Measurements from ENCODE around the gene TANGO6.

TANGO6 gene

DNA sequence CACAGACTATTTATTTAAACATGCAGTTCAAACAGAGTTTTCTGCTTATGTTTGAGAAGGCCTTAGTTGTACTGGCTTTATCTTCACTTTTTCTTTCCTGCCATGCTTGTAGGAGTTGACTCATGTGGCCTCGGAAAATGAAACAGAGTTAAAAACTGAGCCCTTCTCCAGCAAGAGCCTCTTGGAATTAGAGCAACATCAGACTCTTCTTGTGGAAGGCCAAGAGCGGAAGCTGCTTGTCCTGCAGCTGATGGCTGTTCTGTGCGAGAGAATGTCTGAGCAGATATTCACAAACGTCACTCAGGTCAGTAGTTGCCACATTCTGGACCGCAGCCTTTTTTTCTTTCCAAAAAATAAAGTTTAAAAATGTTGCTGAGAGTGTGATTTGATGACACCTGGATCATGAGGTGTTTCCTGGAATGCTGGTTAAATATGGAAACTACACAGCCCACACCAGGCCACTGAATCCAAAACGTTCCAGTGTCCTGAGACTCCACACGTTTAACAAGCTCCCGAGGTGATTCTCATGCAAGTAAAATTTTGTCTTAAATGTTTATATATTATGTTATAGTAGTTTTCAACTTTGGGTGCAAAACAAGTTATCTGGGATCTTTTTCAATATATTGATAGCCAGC, 65.9 kb downstream of the TANGO6 start:
- DNase-seq (ENCODE audit: low spot score) = no peak

DNA sequence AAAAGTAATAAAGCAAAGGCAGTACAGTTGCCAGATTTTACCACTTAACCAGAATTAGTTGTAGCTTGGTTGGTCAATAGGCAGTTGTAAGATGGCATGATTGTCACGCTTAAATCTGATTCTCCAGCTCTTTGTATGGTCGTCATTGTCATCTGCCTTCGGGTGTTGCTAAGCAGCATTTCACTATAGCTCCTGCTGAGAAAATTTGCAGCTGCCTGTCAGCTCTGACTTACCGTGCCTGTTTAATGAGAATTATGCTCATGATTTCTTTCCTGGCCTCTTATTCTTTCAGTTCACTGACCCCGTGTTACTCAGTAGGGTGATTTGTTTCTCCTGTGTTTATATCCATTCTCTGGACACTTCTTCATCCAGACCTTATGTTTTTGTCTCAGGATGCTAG, 66.7 kb downstream of the TANGO6 start:
- no peak for DNase-seq (ENCODE audit: low spot score)

- DNase-seq (ENCODE audit: low spot score) = no peak
Observed at GRCh38 chr16:68915589-68915988, 72.3 kb downstream of the TANGO6 start.

DNA sequence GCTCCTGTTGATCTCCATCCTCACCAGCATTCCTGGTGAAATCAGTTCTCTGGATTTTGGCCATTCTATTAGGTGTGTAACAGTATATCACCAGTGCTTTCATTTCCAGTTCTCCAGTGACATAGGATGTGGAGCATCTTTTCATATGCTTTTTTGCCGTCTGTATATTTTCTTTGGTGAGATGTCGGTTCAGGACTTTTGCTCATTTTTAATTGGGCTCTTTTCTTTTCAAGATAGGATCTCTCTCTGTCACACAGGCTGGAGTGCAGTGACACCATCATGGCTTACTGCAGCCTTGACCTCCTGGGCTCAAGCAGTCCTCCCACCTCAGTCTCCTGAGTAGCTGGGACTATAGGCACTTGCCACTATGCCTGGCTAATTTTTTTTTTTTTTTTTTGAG, 74.2 kb downstream of the TANGO6 start:
- DNase-seq (ENCODE audit: low spot score) = no peak

- DNase-seq (ENCODE audit: low spot score) = no peak
Observed at GRCh38 chr16:68920349-68920748, 77.0 kb downstream of the TANGO6 start.

- DNase-seq (ENCODE audit: low spot score) = no peak
Observed at GRCh38 chr16:68921637-68922036, 78.3 kb downstream of the TANGO6 start.

DNA sequence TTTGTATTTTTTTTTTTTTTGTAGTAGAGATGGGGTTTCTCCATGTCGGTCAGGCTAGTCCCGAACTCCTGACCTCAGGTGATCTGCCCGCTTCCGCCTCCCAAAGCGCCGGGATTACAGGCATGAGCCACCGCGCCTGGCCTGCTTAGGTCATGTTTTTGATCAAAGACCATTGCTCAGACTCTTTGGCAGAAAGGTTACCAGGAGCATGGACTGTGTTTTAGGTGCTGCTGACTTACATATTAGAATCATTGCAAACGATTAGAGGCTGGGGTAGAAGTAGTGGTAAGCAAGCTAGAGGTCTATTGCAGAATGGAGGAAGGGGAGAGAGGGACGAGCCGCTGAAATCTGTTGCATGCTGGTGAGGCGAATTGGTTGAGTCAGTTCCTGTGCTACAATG, 79.8 kb downstream of the TANGO6 start:
- no peak for DNase-seq (ENCODE audit: low spot score)

- no peak for DNase-seq (ENCODE audit: low spot score)
Observed at GRCh38 chr16:68927018-68927417, 83.7 kb downstream of the TANGO6 start.

- DNase-seq (ENCODE audit: low spot score) = no peak
Observed at GRCh38 chr16:68931196-68931595, 87.9 kb downstream of the TANGO6 start.

- DNase-seq (ENCODE audit: low spot score) = no peak
Observed at GRCh38 chr16:68934402-68934801, 91.1 kb downstream of the TANGO6 start.

DNA sequence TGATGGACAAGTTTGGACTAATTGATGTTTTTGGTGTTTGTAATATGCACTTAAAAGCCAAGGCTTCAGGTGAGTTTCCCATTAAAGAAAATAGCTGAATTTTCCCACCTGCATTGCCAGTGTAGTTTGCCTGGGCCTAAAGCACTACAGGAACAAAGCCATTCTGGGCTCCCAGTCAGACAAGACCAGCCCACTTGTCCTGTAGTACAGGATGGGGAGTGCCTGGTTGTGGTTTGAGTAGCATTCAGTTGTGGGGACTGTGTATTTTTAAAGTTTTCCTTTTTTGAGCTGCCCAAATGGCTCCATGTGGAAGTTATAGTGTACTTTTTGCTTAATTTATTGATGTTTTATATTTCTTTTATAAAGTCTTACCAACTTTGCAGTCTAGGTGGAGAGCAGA, 91.7 kb downstream of the TANGO6 start:
- no peak for DNase-seq (ENCODE audit: low spot score)

- DNase-seq (ENCODE audit: low spot score) = no peak
Observed at GRCh38 chr16:68936736-68937631, 93.7 kb downstream of the TANGO6 start.

DNA sequence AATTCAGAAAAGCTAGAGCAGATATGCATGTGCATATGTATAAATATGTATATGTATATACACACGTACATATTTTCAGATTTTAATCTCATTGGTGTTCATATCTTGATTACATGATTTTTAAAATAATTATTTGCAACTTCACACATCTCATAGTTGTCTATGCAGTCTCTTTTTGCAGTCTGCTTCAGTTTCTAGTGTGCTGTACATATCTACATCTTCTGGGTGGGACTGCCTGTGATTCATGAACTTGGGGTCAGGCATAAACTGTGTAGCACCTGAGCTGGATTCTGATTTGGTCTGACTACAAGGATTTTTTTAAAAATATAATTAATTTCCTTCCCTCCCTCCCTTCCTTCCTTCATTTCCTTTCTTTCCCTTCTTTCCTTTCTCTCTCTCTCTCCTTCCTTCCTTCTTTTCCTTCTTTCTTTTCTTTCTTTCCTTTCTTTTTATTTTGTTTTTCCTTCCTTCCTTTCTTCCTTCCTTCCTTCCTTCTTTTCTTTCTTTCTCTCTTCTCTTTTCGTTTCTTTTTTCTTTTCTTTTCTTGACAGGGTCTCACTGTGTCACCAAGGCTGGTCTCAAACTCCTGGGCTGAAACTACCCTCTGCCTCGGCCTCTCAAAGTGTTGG, 96.5 kb downstream of the TANGO6 start:
- no peak for DNase-seq (ENCODE audit: low spot score)

- DNase-seq (ENCODE audit: low spot score) = no peak
Observed at GRCh38 chr16:68940816-68941215, 97.5 kb downstream of the TANGO6 start.

DNA sequence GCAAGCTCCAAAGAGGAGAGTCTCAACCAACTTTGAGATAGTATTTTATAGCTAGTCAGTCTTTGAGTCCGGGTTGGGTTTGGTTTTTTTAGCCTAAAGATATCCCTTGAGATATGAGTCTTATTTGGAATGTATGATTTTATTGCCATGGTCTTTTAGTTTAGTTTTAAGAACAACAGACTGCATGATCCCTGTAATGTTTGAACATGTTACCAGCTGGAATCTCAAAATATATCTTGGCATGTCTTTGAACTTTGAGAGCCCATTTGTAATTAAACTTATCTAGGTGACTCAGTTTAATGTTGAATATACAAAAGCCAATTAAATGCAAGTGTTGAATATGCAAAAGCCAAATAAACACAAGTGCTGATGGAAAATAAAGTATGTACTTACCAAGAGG, 100.6 kb downstream of the TANGO6 start:
- no peak for DNase-seq (ENCODE audit: low spot score)

GRCh38 chr16:68948230-68948910, 105.0 kb downstream of the TANGO6 start:
- no peak for DNase-seq (ENCODE audit: low spot score)

DNA sequence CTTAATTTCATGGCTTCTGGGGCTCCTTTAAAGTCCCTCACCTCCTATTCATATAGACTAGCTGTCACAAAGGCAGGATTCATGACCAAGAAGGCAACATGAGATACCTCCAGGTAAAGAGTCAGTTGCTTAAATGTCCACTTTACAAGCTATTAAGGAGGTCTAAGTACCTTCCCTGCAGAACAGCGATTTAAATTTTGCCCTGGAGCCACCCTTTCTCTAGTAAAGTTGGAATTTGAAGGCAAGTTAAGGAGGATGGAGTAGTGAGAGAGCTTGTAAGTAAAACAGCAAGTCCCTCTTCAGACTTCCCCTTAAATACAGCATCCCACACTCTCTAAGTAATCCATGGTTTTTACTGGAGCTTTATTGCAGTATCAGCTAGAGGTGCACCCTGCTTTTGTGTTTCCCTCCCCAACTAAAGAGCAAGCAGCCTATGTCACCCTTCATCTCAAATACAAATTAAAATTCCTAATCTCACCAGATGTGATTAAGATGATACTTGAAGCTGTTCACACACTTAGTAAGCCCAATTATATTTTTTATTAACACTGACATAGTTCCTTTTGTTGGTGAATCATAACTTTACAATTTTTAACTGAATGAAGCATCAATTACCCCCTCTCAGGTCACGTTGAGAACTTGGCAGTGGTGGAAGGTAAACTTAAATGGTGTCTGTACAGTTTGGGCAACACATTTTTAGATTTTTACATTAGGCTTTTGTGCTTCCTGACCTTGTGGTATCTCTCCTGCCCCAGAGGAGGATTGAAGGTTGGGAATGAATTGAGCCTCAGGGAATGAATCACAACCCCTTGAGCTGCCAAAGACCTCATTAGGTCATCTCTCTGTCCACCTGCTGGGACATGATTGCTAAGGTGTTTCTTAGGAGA, 108.9 kb downstream of the TANGO6 start:
- DNase-seq (ENCODE audit: low spot score) = no peak

DNA sequence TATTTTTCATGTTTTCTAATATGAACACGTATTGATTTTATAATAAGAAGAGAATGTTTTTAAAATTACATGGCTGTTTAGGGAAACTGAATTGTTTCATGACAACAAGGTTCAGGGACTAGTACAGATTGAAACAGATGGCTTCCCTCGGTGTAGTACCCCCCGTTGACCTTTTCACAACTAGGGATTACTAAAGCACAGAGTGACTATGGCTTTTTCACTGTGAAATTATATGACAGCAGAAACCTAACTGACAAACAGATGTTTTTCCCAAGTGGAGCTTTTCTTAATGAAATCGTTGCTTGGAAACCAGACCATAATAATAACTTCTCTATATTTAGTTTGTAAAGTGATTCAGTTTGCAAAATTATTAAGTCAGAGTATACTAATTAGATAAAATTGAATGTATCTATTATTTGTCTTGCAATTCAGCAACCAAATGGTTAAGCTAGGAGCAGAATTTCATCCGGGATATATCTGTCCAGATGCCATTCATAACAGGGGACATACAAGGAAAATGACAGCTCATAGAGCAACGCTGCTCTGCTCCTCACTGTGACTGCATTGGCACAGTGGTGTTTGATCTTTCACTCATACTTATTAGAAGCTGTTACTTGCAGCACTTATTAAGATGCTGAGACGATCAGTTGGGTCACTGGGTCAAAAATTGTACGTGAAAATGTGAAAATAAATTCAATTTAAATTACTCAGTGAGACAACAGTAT, 111.7 kb downstream of the TANGO6 start:
- DNase-seq (ENCODE audit: low spot score) = no peak

DNA sequence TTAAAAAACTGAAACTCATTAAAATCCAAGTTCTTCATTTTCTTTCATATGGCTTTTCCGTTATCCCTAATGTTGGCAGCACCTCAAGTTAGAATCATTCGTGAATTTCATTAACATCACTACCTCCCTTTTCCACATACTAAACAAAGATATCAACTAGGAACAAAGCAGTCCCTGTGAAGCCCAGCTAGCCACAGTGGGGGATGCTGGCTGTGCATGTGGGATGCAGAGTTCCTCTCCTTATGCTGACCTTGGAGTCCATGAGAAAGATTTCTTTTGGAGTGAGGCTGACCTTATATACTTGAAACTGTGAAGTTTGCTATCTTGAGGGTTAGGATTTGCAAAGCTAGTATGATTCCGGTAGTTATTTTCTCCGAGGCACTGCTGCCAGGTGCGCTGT, 117.6 kb downstream of the TANGO6 start:
- no peak for DNase-seq (ENCODE audit: low spot score)

DNA sequence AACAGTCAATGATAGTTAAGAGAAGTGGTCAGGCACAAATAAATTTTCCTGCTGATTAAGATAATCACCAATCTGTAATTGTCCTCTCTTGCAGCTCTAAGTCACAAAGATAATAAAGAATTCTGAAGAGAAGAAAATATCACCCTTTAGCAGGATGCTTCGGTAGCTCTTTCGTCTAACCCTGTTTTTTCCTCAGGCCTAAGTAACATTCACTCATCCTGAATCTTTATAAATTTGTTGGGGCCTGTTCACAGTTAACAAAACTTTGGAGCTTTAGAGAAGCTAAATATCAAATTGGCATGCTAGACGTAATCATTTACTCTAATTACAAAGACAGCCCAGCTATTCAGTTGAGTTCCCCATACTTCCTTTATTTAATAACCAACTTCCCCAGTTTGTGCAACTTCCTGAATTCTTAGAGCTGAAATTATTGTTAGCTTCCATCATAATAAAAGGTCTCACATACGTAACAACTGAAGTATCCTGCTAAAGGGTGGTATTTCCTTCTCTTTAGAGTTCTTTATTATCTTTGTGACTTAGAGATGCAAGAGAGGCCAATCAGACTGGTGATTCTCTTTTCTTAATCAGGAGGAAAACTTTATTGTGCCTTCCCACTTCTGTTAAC, 118.6 kb downstream of the TANGO6 start:
- DNase-seq (ENCODE audit: low spot score) = no peak

Data from left forelimb (tissue), 1 donor.